Neural cell (in vitro differentiated cells): ENCODE results near the gene AMIGO2.

Experiments used
- EP300 ChIP-seq: fragments of 450-650 bp; conservative IDR thresholded peaks from 2 replicates; pipeline ENCODE4 v1.6.1; 2014; ENCODE audit warnings: antibody characterized with exemption, mild to moderate bottlenecking, moderate library complexity; ENCODE audit not compliant: poor library complexity, severe bottlenecking
- EZH2 ChIP-seq: fragments of 200-600, 300-800 bp; shearing (Covaris generic), sonication (generic); IDR thresholded peaks from 2 replicates; pipeline ENCODE4 v1.6.1; 2014; ENCODE audit warnings: antibody characterized with exemption, low read length, borderline replicate concordance, mild to moderate bottlenecking; ENCODE audit not compliant: insufficient read depth, poor library complexity, severe bottlenecking
- MXI1 ChIP-seq: fragments of 450-650 bp; conservative IDR thresholded peaks from 2 replicates; pipeline ENCODE4 v1.6.1; 2014; ENCODE audit warnings: antibody characterized with exemption, mild to moderate bottlenecking; ENCODE audit not compliant: poor library complexity, severe bottlenecking
- POLR2AphosphoS5 ChIP-seq: IDR thresholded peaks from 2 replicates; pipeline ENCODE4 v1.6.1; 2012
- RAD21 ChIP-seq: fragments of 450-650 bp; conservative IDR thresholded peaks from 2 replicates; pipeline ENCODE4 v1.6.1; 2014; ENCODE audit warnings: antibody characterized with exemption, mild to moderate bottlenecking, moderate library complexity
- TF ChIP-seq, protein P1 (sequence below): fragments of 450-650 bp; IDR thresholded peaks from 2 replicates; pipeline ENCODE4 v1.5.1; 2014; ENCODE audit warnings: antibody characterized with exemption, mild to moderate bottlenecking, moderate library complexity; ENCODE audit not compliant: poor library complexity, severe bottlenecking
- TF ChIP-seq, protein P2 (sequence below): IDR thresholded peaks from 2 replicates; pipeline ENCODE4 v1.6.1; 2012; ENCODE audit warnings: borderline replicate concordance

DNA sequence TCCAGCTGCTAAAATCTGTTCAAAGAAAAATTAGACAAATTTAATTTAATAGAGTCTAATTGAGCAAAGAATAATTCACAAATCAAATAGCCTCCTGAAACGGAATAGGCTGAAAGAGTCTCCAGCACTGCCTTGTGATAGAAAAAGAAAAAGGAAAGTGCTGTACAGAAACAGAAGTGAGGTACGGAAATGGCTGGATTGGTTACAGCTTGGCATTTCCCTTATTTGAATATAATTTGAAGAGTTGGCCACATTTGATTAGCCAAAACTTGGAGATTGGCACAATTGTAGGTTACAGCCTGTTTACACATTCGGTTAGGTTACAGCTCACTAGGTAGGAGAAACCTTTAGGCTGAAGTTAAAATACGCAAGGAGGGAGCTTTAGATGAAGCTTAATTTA is 25.1 kb downstream of the AMIGO2 start:
- TF ChIP-seq, protein P1, sequence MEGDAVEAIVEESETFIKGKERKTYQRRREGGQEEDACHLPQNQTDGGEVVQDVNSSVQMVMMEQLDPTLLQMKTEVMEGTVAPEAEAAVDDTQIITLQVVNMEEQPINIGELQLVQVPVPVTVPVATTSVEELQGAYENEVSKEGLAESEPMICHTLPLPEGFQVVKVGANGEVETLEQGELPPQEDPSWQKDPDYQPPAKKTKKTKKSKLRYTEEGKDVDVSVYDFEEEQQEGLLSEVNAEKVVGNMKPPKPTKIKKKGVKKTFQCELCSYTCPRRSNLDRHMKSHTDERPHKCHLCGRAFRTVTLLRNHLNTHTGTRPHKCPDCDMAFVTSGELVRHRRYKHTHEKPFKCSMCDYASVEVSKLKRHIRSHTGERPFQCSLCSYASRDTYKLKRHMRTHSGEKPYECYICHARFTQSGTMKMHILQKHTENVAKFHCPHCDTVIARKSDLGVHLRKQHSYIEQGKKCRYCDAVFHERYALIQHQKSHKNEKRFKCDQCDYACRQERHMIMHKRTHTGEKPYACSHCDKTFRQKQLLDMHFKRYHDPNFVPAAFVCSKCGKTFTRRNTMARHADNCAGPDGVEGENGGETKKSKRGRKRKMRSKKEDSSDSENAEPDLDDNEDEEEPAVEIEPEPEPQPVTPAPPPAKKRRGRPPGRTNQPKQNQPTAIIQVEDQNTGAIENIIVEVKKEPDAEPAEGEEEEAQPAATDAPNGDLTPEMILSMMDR, result no peak
- TF ChIP-seq POLR2AphosphoS5 (no peak), EZH2 (no peak), RAD21 (no peak), EP300 (no peak), MXI1 (no peak)
- TF ChIP-seq, protein P2, sequence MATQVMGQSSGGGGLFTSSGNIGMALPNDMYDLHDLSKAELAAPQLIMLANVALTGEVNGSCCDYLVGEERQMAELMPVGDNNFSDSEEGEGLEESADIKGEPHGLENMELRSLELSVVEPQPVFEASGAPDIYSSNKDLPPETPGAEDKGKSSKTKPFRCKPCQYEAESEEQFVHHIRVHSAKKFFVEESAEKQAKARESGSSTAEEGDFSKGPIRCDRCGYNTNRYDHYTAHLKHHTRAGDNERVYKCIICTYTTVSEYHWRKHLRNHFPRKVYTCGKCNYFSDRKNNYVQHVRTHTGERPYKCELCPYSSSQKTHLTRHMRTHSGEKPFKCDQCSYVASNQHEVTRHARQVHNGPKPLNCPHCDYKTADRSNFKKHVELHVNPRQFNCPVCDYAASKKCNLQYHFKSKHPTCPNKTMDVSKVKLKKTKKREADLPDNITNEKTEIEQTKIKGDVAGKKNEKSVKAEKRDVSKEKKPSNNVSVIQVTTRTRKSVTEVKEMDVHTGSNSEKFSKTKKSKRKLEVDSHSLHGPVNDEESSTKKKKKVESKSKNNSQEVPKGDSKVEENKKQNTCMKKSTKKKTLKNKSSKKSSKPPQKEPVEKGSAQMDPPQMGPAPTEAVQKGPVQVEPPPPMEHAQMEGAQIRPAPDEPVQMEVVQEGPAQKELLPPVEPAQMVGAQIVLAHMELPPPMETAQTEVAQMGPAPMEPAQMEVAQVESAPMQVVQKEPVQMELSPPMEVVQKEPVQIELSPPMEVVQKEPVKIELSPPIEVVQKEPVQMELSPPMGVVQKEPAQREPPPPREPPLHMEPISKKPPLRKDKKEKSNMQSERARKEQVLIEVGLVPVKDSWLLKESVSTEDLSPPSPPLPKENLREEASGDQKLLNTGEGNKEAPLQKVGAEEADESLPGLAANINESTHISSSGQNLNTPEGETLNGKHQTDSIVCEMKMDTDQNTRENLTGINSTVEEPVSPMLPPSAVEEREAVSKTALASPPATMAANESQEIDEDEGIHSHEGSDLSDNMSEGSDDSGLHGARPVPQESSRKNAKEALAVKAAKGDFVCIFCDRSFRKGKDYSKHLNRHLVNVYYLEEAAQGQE, result no peak
